ENCODE measurements around the gene RNU5B-1. TPM values are rescaled to one million over a fixed set of nuclear protein-coding genes. Genes with fewer than 3 reads are reported as not detected.

The RNU5B-1 gene
- total and polyA plus RNA-seq, 9 of the 15 experiments (the other 6 are each of a cell fraction or from before 2014, with no cell fraction given): 14.2 TPM; not detected in 8

GRCh38 chr15:65305150-65305758, 777 bp downstream of the RNU5B-1 start:
- H3K9me1 ChIP-seq (ENCODE audit: control insufficient read depth, insufficient read depth, low read length): no peaks in the 10 kb centered on the region
- peaks cover 14 to 15% of the 10 kb centered on the region in 2 experiments for H3K4me1 ChIP-seq (replicated peaks in 1 of 2; ENCODE audit: control insufficient read depth in 2 of 2, insufficient read depth in 2 of 2, low read length in 2 of 2)
- ATAC-seq (peak; percentile 1; the same call in 1 of the 3 replicates), FAIRE-seq (no peak), DNase-seq (ENCODE audit: extremely low read depth in 1 of 4, low spot score in 3 of 4) (peak in 3 of 4 experiments; percentile 45 to 53 (median 48))
- H2AFZ ChIP-seq (ENCODE audit: low read depth, low read length): peak overlapping the region; percentile 7; the same call in 1 of the 2 replicates
- peaks cover 1% of the 10 kb centered on the region; the same call in 1 of the 2 replicates for H3K9me3 ChIP-seq (replicated peaks; ENCODE audit: control insufficient read depth, insufficient read depth, low read depth, low read length)
- no peaks in the 10 kb centered on the region for H4K20me1 ChIP-seq (replicated peaks; ENCODE audit: control insufficient read depth, insufficient read depth, low read length)
- no peaks in the 10 kb centered on the region; a peak in 1 of 5 replicates for H3K27me3 ChIP-seq (ENCODE audit: control insufficient read depth in 2 of 2, insufficient read depth in 2 of 2, low read length in 2 of 2)
- no TSS peak for BruUV-seq (replicated peaks)
- CTCF ChIA-PET (ENCODE audit: low intra/inter-chr PET ratio): interaction anchor here (1.0 to 1.4 kb wide), 2 partner anchors 116 to 574 kb away, joined by 5 to 9 read pairs; no protein-coding TSS in a partner anchor
- no peak overlapping the region for H3K4me3 ChIP-seq
- H3K27ac ChIP-seq (ENCODE audit: extremely low read depth, low read depth, low read length): peak overlapping the region; percentile 69; the same call in 2 of the 3 replicates
- intact Hi-C loops (cut with micrococcal nuclease) (loop anchor here (2.0 kb wide), 1 partner anchor 116 kb away; no protein-coding TSS in a partner anchor), in situ Hi-C loops (cut with MboI) (no loop called here)
- H3K79me2 ChIP-seq (ENCODE audit: control insufficient read depth, insufficient read depth, low read length): no peaks in the 10 kb centered on the region
- POLR2A ChIA-PET: interaction anchor here (0.6 to 3.5 kb wide), 121 partner anchors 9 to 1570 kb away, joined by 3 to 194 read pairs (median 4); partner anchors contain the start of genes CILP, CLPX, INTS14 and PARP16
- H3K36me3 ChIP-seq (ENCODE audit: control insufficient read depth, insufficient read depth, low read length): no peaks in the 10 kb centered on the region
- peak overlapping the region in 1 of 2 experiments; percentile 27; a peak in 1 of 4 replicates for H3K9ac ChIP-seq (ENCODE audit: insufficient read depth in 1 of 2, low read depth in 2 of 2, low read length in 2 of 2)
- H3K4me2 ChIP-seq (ENCODE audit: insufficient read depth, low read length): peak overlapping the region; percentile 74
- WGBS (ENCODE audit: insufficient coverage, low coverage, missing lambda C conversion rate): 3% methylated on average over 14 of the region's 14 CpGs
- TF ChIP-seq MAFK (IDR thresholded peaks at IDR 0.05; ENCODE audit: low read length): no peak
- TF ChIP-seq MXD1 (CRISPR knock-in tag; IDR thresholded peaks at IDR 0.05; ENCODE audit: borderline replicate concordance, poor library complexity, severe bottlenecking): no peak
- no peak for TF ChIP-seq CXXC5 (CRISPR knock-in tag; IDR thresholded peaks at IDR 0.05)
- TF ChIP-seq E2F3 (CRISPR knock-in tag; IDR thresholded peaks at IDR 0.05): no peak
- TF ChIP-seq NONO (IDR thresholded peaks at IDR 0.05; ENCODE audit: low read depth in 2 of 2, low read length in 1 of 2): peak in 1 of 2 experiments; percentile 65; a peak in 2 of 4 replicates
- TF ChIP-seq PREB (CRISPR knock-in tag; IDR thresholded peaks at IDR 0.05): peak; percentile 74; the same call in 1 of the 2 replicates
- TF ChIP-seq SMAD1 (IDR thresholded peaks at IDR 0.05; ENCODE audit: low read depth, low read length, partially characterized antibody): no peak
- TF ChIP-seq ZBTB17 (CRISPR knock-in tag; IDR thresholded peaks at IDR 0.05): 0 out of 2 replicates have a peak, but pooled peaks have one; percentile 89
- no peak for TF ChIP-seq STAT5A (IDR thresholded peaks at IDR 0.05; ENCODE audit: borderline replicate concordance, low read length)
- no peak for TF ChIP-seq JUND (IDR thresholded peaks at IDR 0.05; ENCODE audit: borderline replicate concordance, low read depth, low read length)
- 0 out of 3 replicates have a peak, but pooled peaks have one; percentile 32 for TF ChIP-seq JUND (tag; IDR thresholded peaks at IDR 0.05; ENCODE audit: borderline replicate concordance, low read depth, low read length)
- TF ChIP-seq FOXK2 (conservative IDR thresholded peaks at IDR 0.05 in 1 of 2, IDR thresholded peaks at IDR 0.05 in 1 of 2; ENCODE audit: low read depth in 2 of 2): no peak
- no peak for TF ChIP-seq ZNF512 (tag; IDR thresholded peaks at IDR 0.05)
- TF ChIP-seq ZNF146 (CRISPR knock-in tag; IDR thresholded peaks at IDR 0.05; ENCODE audit: unreplicated experiment): peak; percentile 2
- TF ChIP-seq ATF3 (IDR thresholded peaks at IDR 0.05): no peak
- peak; percentile 89 for TF ChIP-seq ATF3 (CRISPR knock-in tag; conservative IDR thresholded peaks at IDR 0.05)
- no peak for TF ChIP-seq ZNF699 (CRISPR knock-in tag; IDR thresholded peaks at IDR 0.05; ENCODE audit: insufficient replicate concordance)

Measured in K562 (cell line).